WTC11 (cell line): ENCODE data around the gene CTIF. TPM values are rescaled to one million over a fixed set of nuclear protein-coding genes. Genes with fewer than 3 reads are reported as not detected.

Source experiments
- ATAC-seq: fragments of 200-7000 bp; cut with Tn5 transposase; 2 replicates; pipeline ENCODE4 v1.10.0; 2021; ENCODE audit warnings: mild to moderate bottlenecking, moderate library complexity
- CTCF ChIA-PET: fragments of 300-600 bp; sonication (Branson Sonifier 250); formaldehyde crosslinking; loops from one replicate; lab custom pipeline; 2021; ENCODE audit warnings: antibody characterized with exemption; lab: Charles Lee
- POLR2A ChIA-PET: fragments of 350-600 bp; sonication (Branson Sonifier 250); formaldehyde crosslinking; loops from one replicate; lab custom pipeline; 2021; ENCODE audit warnings: antibody characterized with exemption; lab: Charles Lee
- DNase-seq: peaks from one replicate; pipeline ENCODE4 v3.0.0; 2021; ENCODE audit warnings: low spot score
- H3K27ac Mint-ChIP-seq: 2 replicates; pipeline ENCODE4 v1.8.0; 2021; ENCODE audit warnings: mixed read lengths
- H3K27me3 Mint-ChIP-seq: 2 replicates; pipeline ENCODE4 v1.8.0; 2021; ENCODE audit warnings: low read depth, mild to moderate bottlenecking, moderate library complexity, mixed read lengths
- H3K36me3 Mint-ChIP-seq: 2 replicates; pipeline ENCODE4 v1.8.0; 2021; ENCODE audit warnings: mixed read lengths
- H3K4me1 Mint-ChIP-seq: 2 replicates; pipeline ENCODE4 v1.8.0; 2022; ENCODE audit warnings: mixed read lengths
- H3K4me3 Mint-ChIP-seq: 2 replicates; pipeline ENCODE4 v1.8.0; 2021; ENCODE audit warnings: mild to moderate bottlenecking, moderate library complexity, mixed read lengths
- H3K9me3 Mint-ChIP-seq: 2 replicates; pipeline ENCODE4 v1.8.0; 2021; ENCODE audit warnings: mixed read lengths
- ARID4B ChIP-seq: sonication (generic); formaldehyde crosslinking; IDR thresholded peaks from 2 replicates; pipeline ENCODE4 v1.8.0; 2023; ENCODE audit warnings: missing genetic modification reagents, mild to moderate bottlenecking, borderline replicate concordance
- E2F1 ChIP-seq: sonication (generic); formaldehyde crosslinking; IDR thresholded peaks from 2 replicates; pipeline ENCODE4 v1.8.0; 2022; ENCODE audit warnings: mild to moderate bottlenecking, missing genetic modification reagents
- FOXK1 ChIP-seq: sonication (generic); formaldehyde crosslinking; IDR thresholded peaks from 2 replicates; pipeline ENCODE4 v1.8.0; 2022; ENCODE audit warnings: mild to moderate bottlenecking, moderate library complexity, missing genetic modification reagents
- HMGA2 ChIP-seq: fragments of 250-450 bp; sonication (Bioruptor Pico); IDR thresholded peaks from 2 replicates; pipeline ENCODE4 v1.4.0; 2021; ENCODE audit warnings: mild to moderate bottlenecking, moderate library complexity
- IRF1 ChIP-seq: sonication (generic); formaldehyde crosslinking; IDR thresholded peaks from 2 replicates; pipeline ENCODE4 v1.8.0; 2023; ENCODE audit warnings: missing genetic modification reagents
- JUN ChIP-seq: sonication (generic); formaldehyde crosslinking; IDR thresholded peaks from 2 replicates; pipeline ENCODE4 v1.8.0; 2023; ENCODE audit warnings: mild to moderate bottlenecking, missing genetic modification reagents
- NFYB ChIP-seq: sonication (generic); formaldehyde crosslinking; conservative IDR thresholded peaks from 2 replicates; pipeline ENCODE4 v1.8.0; 2022; ENCODE audit warnings: low read depth, missing genetic modification reagents
- SP1 ChIP-seq: sonication (generic); formaldehyde crosslinking; conservative IDR thresholded peaks from 2 replicates; pipeline ENCODE4 v1.8.1; 2022; ENCODE audit warnings: missing genetic modification reagents
- TCF7 ChIP-seq: sonication (generic); formaldehyde crosslinking; IDR thresholded peaks from 2 replicates; pipeline ENCODE4 v1.8.0; 2022; ENCODE audit warnings: mild to moderate bottlenecking, low read depth, missing genetic modification reagents, moderate library complexity
- TP53 ChIP-seq: sonication (generic); formaldehyde crosslinking; IDR thresholded peaks from 2 replicates; pipeline ENCODE4 v1.8.1; 2023; ENCODE audit warnings: mild to moderate bottlenecking, missing genetic modification reagents
- ZBTB21 ChIP-seq: sonication (generic); formaldehyde crosslinking; IDR thresholded peaks from 2 replicates; pipeline ENCODE4 v1.8.1; 2023; ENCODE audit warnings: mild to moderate bottlenecking, missing genetic modification reagents, borderline replicate concordance
- ZBTB43 ChIP-seq: sonication (generic); formaldehyde crosslinking; IDR thresholded peaks from 2 replicates; pipeline ENCODE4 v1.8.1; 2023; ENCODE audit warnings: mild to moderate bottlenecking, missing genetic modification reagents
- ZNF219 ChIP-seq: sonication (generic); formaldehyde crosslinking; IDR thresholded peaks from 2 replicates; pipeline ENCODE4 v1.8.0; 2023; ENCODE audit warnings: missing genetic modification reagents, mild to moderate bottlenecking, borderline replicate concordance
- ZNF281 ChIP-seq: sonication (generic); formaldehyde crosslinking; IDR thresholded peaks from 2 replicates; pipeline ENCODE4 v1.8.0; 2023; ENCODE audit warnings: mild to moderate bottlenecking, missing genetic modification reagents
- ZNF396 ChIP-seq: fragments of 250-450 bp; sonication (Bioruptor Pico); IDR thresholded peaks from 2 replicates; pipeline ENCODE4 v1.8.0; 2021; ENCODE audit warnings: mild to moderate bottlenecking, moderate library complexity, borderline replicate concordance
- ZNF416 ChIP-seq: fragments of 250-450 bp; sonication (Bioruptor Pico); IDR thresholded peaks from 2 replicates; pipeline ENCODE4 v1.9.0; 2021; ENCODE audit warnings: mild to moderate bottlenecking, inconsistent platforms
- total RNA-seq: library from RNA; stranded (reverse); gene quantifications from 3 replicates; pipeline ENCODE4 v1.2.3, GENCODE V29; 2021
- TF ChIP-seq, protein P1 (sequence below): sonication (generic); formaldehyde crosslinking; IDR thresholded peaks from 2 replicates; pipeline ENCODE4 v1.8.0; 2022; ENCODE audit warnings: missing genetic modification reagents
- TF ChIP-seq, protein P2 (sequence below): sonication (generic); formaldehyde crosslinking; IDR thresholded peaks from 2 replicates; pipeline ENCODE4 v1.8.1; 2023; ENCODE audit warnings: mild to moderate bottlenecking, missing genetic modification reagents, moderate library complexity
- TF ChIP-seq, protein P3 (sequence below): fragments of 250-450 bp; sonication (Bioruptor Pico); IDR thresholded peaks from 2 replicates; pipeline ENCODE4 v1.9.0; 2021; ENCODE audit warnings: mild to moderate bottlenecking, borderline replicate concordance

Gene CTIF
- total RNA-seq, 1 experiment from 2014 or later, result 28.5 TPM

- peaks cover 73% of the 10 kb centered on the region for H3K4me1 Mint-ChIP-seq
- peaks cover 2% of the 10 kb centered on the region; the same call in 1 of the 2 replicates for H3K27me3 Mint-ChIP-seq
- H3K27ac Mint-ChIP-seq, result no peak overlapping the region
- POLR2A ChIA-PET, result no interaction called here
- CTCF ChIA-PET, result interaction anchor here (1.6 kb wide), 1 partner anchor 45 kb away, joined by 4 read pairs; no protein-coding TSS in a partner anchor
- H3K9me3 Mint-ChIP-seq, result no peaks in the 10 kb centered on the region
- no peaks in the 10 kb centered on the region for H3K36me3 Mint-ChIP-seq
- no peak overlapping the region for H3K4me3 Mint-ChIP-seq
- ATAC-seq (no peak), DNase-seq (peak; percentile 5)
- TF ChIP-seq ZNF396 (CRISPR knock-in tag), result no peak
- no peak for TF ChIP-seq ARID4B
- no peak for TF ChIP-seq ZBTB21
- TF ChIP-seq TP53 (CRISPR knock-in tag), result no peak
- no peak for TF ChIP-seq IRF1 (CRISPR knock-in tag)
- no peak for TF ChIP-seq HMGA2 (CRISPR knock-in tag)
- no peak for TF ChIP-seq ZNF416
- TF ChIP-seq, protein P1, sequence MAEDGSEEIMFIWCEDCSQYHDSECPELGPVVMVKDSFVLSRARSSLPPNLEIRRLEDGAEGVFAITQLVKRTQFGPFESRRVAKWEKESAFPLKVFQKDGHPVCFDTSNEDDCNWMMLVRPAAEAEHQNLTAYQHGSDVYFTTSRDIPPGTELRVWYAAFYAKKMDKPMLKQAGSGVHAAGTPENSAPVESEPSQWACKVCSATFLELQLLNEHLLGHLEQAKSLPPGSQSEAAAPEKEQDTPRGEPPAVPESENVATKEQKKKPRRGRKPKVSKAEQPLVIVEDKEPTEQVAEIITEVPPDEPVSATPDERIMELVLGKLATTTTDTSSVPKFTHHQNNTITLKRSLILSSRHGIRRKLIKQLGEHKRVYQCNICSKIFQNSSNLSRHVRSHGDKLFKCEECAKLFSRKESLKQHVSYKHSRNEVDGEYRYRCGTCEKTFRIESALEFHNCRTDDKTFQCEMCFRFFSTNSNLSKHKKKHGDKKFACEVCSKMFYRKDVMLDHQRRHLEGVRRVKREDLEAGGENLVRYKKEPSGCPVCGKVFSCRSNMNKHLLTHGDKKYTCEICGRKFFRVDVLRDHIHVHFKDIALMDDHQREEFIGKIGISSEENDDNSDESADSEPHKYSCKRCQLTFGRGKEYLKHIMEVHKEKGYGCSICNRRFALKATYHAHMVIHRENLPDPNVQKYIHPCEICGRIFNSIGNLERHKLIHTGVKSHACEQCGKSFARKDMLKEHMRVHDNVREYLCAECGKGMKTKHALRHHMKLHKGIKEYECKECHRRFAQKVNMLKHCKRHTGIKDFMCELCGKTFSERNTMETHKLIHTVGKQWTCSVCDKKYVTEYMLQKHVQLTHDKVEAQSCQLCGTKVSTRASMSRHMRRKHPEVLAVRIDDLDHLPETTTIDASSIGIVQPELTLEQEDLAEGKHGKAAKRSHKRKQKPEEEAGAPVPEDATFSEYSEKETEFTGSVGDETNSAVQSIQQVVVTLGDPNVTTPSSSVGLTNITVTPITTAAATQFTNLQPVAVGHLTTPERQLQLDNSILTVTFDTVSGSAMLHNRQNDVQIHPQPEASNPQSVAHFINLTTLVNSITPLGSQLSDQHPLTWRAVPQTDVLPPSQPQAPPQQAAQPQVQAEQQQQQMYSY (CRISPR knock-in tag), result no peak
- TF ChIP-seq, protein P2, sequence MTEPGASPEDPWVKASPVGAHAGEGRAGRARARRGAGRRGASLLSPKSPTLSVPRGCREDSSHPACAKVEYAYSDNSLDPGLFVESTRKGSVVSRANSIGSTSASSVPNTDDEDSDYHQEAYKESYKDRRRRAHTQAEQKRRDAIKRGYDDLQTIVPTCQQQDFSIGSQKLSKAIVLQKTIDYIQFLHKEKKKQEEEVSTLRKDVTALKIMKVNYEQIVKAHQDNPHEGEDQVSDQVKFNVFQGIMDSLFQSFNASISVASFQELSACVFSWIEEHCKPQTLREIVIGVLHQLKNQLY, result no peak
- no peak for TF ChIP-seq ZNF281
- TF ChIP-seq SP1, result no peak
- TF ChIP-seq E2F1 (CRISPR knock-in tag), result no peak
- TF ChIP-seq JUN (CRISPR knock-in tag), result no peak
- no peak for TF ChIP-seq ZNF219 (CRISPR knock-in tag)
- no peak for TF ChIP-seq NFYB (CRISPR knock-in tag)
- TF ChIP-seq TCF7 (CRISPR knock-in tag), result no peak
- TF ChIP-seq, protein P3, sequence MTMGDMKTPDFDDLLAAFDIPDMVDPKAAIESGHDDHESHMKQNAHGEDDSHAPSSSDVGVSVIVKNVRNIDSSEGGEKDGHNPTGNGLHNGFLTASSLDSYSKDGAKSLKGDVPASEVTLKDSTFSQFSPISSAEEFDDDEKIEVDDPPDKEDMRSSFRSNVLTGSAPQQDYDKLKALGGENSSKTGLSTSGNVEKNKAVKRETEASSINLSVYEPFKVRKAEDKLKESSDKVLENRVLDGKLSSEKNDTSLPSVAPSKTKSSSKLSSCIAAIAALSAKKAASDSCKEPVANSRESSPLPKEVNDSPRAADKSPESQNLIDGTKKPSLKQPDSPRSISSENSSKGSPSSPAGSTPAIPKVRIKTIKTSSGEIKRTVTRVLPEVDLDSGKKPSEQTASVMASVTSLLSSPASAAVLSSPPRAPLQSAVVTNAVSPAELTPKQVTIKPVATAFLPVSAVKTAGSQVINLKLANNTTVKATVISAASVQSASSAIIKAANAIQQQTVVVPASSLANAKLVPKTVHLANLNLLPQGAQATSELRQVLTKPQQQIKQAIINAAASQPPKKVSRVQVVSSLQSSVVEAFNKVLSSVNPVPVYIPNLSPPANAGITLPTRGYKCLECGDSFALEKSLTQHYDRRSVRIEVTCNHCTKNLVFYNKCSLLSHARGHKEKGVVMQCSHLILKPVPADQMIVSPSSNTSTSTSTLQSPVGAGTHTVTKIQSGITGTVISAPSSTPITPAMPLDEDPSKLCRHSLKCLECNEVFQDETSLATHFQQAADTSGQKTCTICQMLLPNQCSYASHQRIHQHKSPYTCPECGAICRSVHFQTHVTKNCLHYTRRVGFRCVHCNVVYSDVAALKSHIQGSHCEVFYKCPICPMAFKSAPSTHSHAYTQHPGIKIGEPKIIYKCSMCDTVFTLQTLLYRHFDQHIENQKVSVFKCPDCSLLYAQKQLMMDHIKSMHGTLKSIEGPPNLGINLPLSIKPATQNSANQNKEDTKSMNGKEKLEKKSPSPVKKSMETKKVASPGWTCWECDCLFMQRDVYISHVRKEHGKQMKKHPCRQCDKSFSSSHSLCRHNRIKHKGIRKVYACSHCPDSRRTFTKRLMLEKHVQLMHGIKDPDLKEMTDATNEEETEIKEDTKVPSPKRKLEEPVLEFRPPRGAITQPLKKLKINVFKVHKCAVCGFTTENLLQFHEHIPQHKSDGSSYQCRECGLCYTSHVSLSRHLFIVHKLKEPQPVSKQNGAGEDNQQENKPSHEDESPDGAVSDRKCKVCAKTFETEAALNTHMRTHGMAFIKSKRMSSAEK (CRISPR knock-in tag), result no peak
- TF ChIP-seq ZBTB43 (CRISPR knock-in tag), result no peak
- TF ChIP-seq FOXK1 (CRISPR knock-in tag), result no peak
Measured at GRCh38 chr18:48831802-48832201, 293.0 kb downstream of the CTIF start.
